GM12865 (cell line): ENCODE results near the gene ARL8A.
"Not testable (repeated sequence)": the region's sequence is repeated elsewhere in the genome, so short reads cannot be mapped to it uniquely, and the experiment has no call there.

Experiments
- DNase-seq: peaks from one replicate; pipeline ENCODE4 v3.0.0; 2010; ENCODE audit warnings: low read depth
- H3K4me3 ChIP-seq: 2 replicates; pipeline ENCODE4 v1.5.1; 2011; ENCODE audit warnings: mild to moderate bottlenecking, low read depth, low read length, control low read depth
- CTCF ChIP-seq: IDR thresholded peaks from 2 replicates; pipeline ENCODE4 v1.5.1; 2011; ENCODE audit warnings: low read length, control low read depth, low read depth, inconsistent platforms; ENCODE audit not compliant: insufficient read depth; ENCODE audit errors: missing control alignments

The ARL8A gene

DNA sequence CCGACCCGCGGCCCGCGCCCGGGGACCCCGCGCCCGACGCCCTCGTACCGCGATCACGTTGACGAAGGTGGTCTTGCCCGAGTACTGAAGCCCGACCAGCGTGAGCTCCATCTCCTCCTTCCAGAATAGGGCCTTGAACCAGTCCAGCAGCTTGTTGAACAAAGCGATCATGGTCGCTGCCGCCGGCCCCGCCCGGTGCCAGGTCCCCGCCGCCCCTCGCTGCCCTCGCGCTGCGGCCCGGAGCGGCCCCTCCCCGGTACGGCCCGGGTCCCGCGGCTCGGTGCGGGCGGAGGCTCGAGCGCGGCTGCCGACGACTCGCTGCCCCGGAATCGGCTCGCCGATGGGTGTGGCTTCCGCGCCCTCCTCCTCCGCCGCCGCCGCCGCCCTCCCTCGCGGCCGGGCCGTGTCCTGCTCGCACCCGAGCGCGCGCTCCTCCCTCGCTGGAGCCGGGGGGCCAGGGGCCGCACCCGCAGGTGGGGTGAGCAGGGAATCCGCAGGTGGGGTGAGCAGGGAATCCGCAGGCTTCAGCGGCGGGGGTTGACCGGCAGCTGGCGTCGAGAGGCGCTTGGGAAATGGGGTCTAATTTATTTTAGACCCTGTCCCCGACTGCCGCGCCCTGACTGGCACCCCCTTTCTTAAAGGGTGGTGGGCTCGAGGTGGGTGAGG is at the start of gene ARL8A:
TSS of gene ARL8A (minus strand) at position 336 of the 666 bp plus-strand sequence. CDS start at position 171, 165 bp downstream.
- DNase-seq: peak; percentile 67
- H3K4me3 ChIP-seq: peak within 1 kb of the TSS; percentile 97
- TF ChIP-seq CTCF: no peak

- DNase-seq: no peak
- no peak overlapping the region for H3K4me3 ChIP-seq
- no peak for TF ChIP-seq CTCF
These were observed 49.8 kb upstream of the ARL8A start for GRCh38 chr1:202194328-202194648.

- no peak for TF ChIP-seq CTCF
- H3K4me3 ChIP-seq: no peak within 1 kb of the TSS
- DNase-seq: no peak
These were observed 49.2 kb upstream of the ARL8A start, which contains the start of gene LGR6 for GRCh38 chr1:202193614-202194327. Gene LGR6, plus strand, starts transcription at chr1:202193799. Its CDS starts 191 bp downstream, at chr1:202193990.

DNA sequence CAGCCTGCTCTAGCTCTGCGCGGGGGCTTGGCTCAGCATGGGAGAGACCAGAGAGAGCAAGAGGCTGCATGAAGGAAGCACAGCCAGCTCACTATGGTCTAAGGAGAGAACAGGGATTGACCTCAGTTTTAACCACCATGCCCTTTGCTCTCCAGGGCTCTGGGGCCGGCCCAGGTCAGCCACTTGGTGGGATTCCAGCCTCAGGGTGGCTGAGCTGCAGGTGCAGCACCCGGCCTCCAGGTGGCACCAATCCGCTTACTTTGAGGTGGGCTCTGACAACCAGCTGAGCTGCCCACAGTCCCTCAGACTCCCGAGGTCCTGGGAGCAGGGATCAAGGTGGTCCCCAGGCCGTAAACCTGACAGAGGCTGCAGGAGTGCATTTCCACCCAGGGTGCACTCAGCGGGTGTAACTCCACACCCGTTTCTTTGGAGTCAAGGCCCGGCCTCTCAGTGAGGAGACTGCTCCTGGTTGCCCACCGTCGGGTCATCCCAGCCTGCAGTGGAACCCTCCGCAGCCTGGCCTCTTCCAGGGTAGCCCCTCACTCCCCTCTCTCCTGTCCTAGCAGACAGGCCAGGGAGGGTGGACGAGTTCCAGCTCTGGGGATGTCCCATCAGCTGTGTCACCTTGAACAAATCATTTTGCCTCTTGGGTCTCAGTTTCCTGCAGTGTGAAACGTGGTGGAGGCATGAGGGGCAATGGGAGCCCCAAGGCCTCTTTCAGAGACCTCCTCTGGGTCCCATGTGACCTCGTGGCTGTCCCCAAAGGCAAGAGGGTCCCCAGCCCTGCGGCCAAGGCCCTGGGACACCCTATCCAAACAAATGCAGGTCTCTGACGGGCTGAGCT is 48.5 kb upstream of the ARL8A start:
- H3K4me3 ChIP-seq: no peak overlapping the region
- TF ChIP-seq CTCF: peak; percentile 91
- peak; percentile 61 for DNase-seq

DNA sequence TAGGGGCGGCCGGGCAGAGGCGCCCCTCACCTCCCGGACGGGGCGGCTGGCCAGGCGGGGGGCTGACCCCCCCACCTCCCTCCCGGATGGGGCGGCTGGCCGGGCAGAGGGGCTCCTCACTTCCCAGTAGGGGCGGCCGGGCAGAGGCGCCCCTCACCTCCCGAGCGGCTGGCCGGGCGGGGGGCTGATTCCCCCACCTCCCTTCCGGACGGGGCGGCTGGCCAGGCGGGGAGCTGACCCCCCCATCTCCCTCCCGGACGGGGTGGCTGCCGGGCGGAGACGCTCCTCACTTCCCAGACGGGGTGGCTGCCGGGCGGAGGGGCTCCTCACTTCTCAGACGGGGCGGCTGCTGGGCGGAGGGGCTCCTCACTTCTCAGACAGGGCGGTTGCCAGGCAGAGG is 46.9 kb upstream of the ARL8A start:
- not testable (repeated sequence) for DNase-seq, H3K4me3 ChIP-seq

- TF ChIP-seq CTCF: no peak
- no peak overlapping the region for H3K4me3 ChIP-seq
- DNase-seq: no peak
These were observed 45.6 kb upstream of the ARL8A start for GRCh38 chr1:202189918-202190715.
